Breast epithelium (tissue), 3 donors: ENCODE data around the gene CLTCL1.

ENCODE experiments used
- POLR2A ChIP-seq: fragments of 450-650 bp; IDR thresholded peaks from one replicate; pipeline ENCODE4 v1.6.1; 2016; ENCODE audit warnings: antibody characterized with exemption, mild to moderate bottlenecking, moderate library complexity
- POLR2AphosphoS5 ChIP-seq, 3 donors: sonication (generic); formaldehyde crosslinking; IDR thresholded peaks; one replicate each; pipeline ENCODE4 v1.6.1; 2017; ENCODE audit warnings: antibody characterized with exemption in 3 of 3
- TF ChIP-seq, protein P1 (sequence below), 3 donors: fragments of 450-650 bp; IDR thresholded peaks; one replicate each; pipeline ENCODE4 v1.5.1; 2016 to 2017; ENCODE audit warnings: antibody characterized with exemption in 3 of 3, mild to moderate bottlenecking in 3 of 3, moderate library complexity in 3 of 3

GRCh38 chr22:19285831-19286230 lies 5.7 kb downstream of the CLTCL1 start:
- TF ChIP-seq POLR2A (no peak), POLR2AphosphoS5 (IDR thresholded peaks at IDR 0.05) (no peak)
- TF ChIP-seq, protein P1, sequence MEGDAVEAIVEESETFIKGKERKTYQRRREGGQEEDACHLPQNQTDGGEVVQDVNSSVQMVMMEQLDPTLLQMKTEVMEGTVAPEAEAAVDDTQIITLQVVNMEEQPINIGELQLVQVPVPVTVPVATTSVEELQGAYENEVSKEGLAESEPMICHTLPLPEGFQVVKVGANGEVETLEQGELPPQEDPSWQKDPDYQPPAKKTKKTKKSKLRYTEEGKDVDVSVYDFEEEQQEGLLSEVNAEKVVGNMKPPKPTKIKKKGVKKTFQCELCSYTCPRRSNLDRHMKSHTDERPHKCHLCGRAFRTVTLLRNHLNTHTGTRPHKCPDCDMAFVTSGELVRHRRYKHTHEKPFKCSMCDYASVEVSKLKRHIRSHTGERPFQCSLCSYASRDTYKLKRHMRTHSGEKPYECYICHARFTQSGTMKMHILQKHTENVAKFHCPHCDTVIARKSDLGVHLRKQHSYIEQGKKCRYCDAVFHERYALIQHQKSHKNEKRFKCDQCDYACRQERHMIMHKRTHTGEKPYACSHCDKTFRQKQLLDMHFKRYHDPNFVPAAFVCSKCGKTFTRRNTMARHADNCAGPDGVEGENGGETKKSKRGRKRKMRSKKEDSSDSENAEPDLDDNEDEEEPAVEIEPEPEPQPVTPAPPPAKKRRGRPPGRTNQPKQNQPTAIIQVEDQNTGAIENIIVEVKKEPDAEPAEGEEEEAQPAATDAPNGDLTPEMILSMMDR (IDR thresholded peaks at IDR 0.05), result no peak
